ENCODE measurements around the gene CRYBA4. TPM values are rescaled to one million over a fixed set of nuclear protein-coding genes. Genes with fewer than 3 reads are reported as not detected.

Gene CRYBA4
- total and polyA plus RNA-seq, 5 experiments from 2014 or later = 0.43 TPM; not detected in 4

DNA sequence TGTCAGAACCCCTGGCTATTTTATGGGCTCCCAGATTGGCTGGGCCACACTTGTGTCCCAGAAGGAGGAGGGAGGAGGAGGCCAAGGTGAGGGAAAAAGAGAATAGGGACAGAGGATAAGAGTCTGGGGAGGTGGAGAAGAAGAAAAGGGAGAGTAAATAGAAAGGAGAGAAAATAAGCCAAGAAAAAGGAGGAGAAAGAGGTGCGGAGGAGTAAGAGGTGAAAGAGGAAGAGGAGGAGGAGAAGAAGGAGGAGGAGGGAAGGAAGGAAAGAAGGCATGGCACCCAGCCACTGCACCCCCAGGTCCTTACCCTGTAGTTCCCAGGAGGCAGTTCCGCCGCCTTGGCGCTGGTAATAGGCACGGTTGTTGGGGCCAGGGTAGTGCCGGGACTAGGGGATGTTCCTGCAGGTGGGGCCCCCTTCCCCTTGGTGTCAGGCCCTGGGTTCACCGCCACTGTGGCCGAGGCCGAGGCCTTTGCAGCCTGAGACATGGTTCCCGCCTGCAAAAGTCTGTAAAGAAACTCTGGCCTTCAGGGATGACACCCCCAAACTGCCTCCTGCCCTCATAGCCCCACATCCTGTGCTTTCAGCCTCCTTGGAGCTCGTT is 5.8 kb upstream of the CRYBA4 start:
- Mint-ChIP-seq H3K4me3 (peak overlapping the region in 1 of 10 donors; percentile 10), H3K27ac (peak overlapping the region in 3 of 10 donors; percentile 41 to 77 (median 50)), H3K27me3 (no peaks in the 10 kb centered on the region), H3K4me1 (peaks cover 21 to 44% (median 25%) of the 10 kb centered on the region in 4 donors), H3K36me3 (no peaks in the 10 kb centered on the region), H3K9me3 (no peaks in the 10 kb centered on the region)
- ATAC-seq (no peak), DNase-seq (no peak)
- POLR2A ChIA-PET = interaction anchor here (1.0 kb wide), 1 partner anchor 15 kb away, joined by 3 read pairs; no protein-coding TSS in a partner anchor

DNA sequence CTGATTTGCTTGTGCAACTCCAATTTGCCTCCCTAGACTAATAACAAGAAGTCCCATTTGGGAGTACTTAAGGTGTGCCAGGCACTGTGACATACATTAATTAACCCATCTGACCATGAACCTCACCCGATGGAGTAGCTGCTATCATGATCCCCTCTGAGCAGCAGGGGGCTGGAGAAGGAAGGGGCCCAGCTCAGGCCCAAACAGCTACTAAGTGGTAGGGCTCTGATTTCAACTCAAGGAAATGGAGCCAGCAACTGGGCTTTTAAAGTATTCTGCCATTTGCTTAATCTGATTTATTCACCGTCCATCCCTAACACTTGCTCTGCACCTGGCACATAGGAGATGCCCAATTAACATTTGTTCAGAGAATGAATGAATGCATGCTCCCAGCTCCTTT is 5.1 kb upstream of the CRYBA4 start:
- DNase-seq = no peak
- POLR2A ChIA-PET = interaction anchor here (0.5 to 1.0 kb wide), 3 partner anchors 15 to 22 kb away, joined by 3 read pairs; no protein-coding TSS in a partner anchor

DNA sequence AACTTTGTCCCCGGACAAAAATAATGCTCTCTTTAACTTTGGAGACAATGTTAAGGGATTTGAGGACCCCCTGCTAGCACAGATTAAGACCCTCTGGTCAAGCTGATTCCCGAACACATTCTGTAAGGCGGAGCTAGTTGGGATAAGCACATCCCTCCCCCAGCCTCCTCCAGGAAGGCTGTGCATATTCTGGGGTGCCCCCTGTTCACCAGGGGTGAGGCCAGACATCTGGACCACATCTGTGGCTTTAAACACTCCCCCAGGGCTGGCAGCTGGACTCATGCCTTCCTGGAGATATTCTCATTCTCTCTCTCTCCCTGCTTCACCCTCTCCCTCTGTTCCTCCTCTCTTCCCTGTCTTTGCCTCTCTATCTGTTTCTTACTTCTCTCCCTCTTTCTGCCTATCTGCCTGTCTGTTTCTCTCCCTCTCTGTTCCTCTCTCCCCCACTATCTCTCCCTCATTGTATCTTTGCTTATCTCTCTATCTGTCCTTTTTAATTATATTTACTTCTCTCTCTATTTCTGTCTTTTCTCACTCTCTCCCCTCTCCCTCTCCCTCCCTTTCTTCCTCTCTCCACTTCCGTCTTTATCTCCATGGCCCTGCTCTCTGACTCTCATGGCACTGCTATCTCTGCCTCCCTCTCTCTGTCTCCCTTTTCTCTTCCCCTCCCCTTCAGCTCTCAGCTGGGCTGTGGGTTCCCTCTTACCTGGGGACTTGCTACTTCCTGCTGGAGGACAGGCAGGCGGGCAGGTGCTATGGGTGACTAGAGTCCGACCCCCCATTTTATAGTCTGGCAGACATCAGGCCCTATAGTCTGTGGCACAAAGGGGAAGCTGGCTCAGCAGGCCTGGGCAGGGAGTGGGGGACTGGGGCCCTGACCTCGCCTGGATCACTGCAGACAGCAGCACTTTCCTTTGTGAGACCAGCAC is 4.2 kb upstream of the CRYBA4 start, which contains the start of gene CRYBB1:
TSS of gene CRYBB1 (minus strand) at position 757 of the 929 bp plus-strand sequence. CDS start 1,708 bp downstream, outside the sequence.
- H3K9me3 Mint-ChIP-seq = no peaks in the 10 kb centered on the region
- DNase-seq = no peak
- POLR2A ChIA-PET = interaction anchor here (0.5 to 0.8 kb wide), 2 partner anchors 20 to 22 kb away, joined by 3 read pairs; no protein-coding TSS in a partner anchor
- peaks cover 21 to 44% (median 24%) of the 10 kb centered on the region in 4 donors for H3K4me1 Mint-ChIP-seq
- ATAC-seq = peak in 1 of 2 donors; percentile 57
- H3K27me3 Mint-ChIP-seq = no peaks in the 10 kb centered on the region
- peak within 1 kb of the TSS in 1 of 10 donors; percentile 23 for H3K4me3 Mint-ChIP-seq
- H3K36me3 Mint-ChIP-seq = no peaks in the 10 kb centered on the region
- peak within 1 kb of the TSS in 8 of 10 donors; percentile 14 to 87 (median 68) for H3K27ac Mint-ChIP-seq

More for the DNA sequence above, 5.1 kb upstream of the CRYBA4 start:
- Mint-ChIP-seq H3K4me1 (peaks cover 21 to 44% (median 25%) of the 10 kb centered on the region in 4 donors), H3K27me3 (no peaks in the 10 kb centered on the region), H3K4me3 (peak overlapping the region in 1 of 10 donors; percentile 24), H3K9me3 (no peaks in the 10 kb centered on the region), H3K36me3 (no peaks in the 10 kb centered on the region), H3K27ac (peak overlapping the region in 4 of 10 donors; percentile 25 to 79 (median 64))
- ATAC-seq = no peak

DNA sequence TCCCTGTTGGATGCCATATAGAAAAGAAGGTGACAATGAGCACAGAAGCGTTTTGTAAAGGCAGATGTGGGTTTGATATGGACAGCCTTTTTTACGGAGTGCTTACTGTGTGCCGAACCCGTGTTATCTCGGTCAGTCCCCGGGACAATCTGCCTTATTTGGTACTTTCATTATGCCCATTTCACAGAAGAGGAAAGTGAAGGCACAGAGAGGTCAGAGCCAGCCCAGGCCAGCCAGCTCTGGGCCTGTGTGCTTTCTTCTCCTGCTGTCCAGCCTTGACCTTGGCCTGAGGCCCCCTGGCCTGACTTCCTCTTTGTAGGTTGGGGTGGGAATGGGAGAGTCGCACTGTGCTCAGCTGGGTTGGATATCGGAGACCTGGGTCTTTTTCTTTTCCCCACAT is 3.3 kb upstream of the CRYBA4 start:
- POLR2A ChIA-PET = no interaction called here
- H3K9me3 Mint-ChIP-seq = no peaks in the 10 kb centered on the region

DNA sequence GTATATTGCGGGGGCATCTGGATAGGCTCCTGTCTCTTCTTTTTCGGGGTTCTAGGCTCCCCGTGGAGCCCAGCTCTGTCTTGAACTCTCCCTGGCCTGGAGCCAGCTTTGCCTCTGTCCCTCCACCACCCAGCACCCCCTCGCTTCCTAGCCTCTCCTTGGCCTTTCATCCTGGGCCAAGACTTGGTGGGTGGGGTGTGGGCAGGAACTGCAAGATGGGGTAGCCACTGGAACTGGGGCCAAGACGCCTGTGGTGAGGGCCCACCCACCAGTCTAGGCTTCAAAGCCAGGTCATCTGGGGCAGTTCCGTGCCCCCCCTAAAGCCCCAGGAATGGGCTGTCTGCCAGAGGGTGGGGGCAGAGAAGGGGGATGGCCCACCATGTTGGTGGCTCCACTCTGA is 2.3 kb upstream of the CRYBA4 start:
- H3K36me3 Mint-ChIP-seq = no peaks in the 10 kb centered on the region
- H3K9me3 Mint-ChIP-seq = peaks cover 0 to 10% (median 0%) of the 10 kb centered on the region in 9 donors
- no peak overlapping the region for H3K27ac Mint-ChIP-seq
- POLR2A ChIA-PET = no interaction called here
- H3K27me3 Mint-ChIP-seq = no peaks in the 10 kb centered on the region
- ATAC-seq (no peak), DNase-seq (no peak)
- no peak overlapping the region for H3K4me3 Mint-ChIP-seq
- H3K4me1 Mint-ChIP-seq = peaks cover 17 to 39% (median 23%) of the 10 kb centered on the region in 4 donors

More for the DNA sequence above, 3.3 kb upstream of the CRYBA4 start:
- H3K36me3 Mint-ChIP-seq = no peaks in the 10 kb centered on the region
- H3K27me3 Mint-ChIP-seq = no peaks in the 10 kb centered on the region
- peaks cover 17 to 44% (median 24%) of the 10 kb centered on the region in 4 donors for H3K4me1 Mint-ChIP-seq
- no peak overlapping the region for H3K4me3 Mint-ChIP-seq
- ATAC-seq (no peak), DNase-seq (no peak)
- H3K27ac Mint-ChIP-seq = no peak overlapping the region

DNA sequence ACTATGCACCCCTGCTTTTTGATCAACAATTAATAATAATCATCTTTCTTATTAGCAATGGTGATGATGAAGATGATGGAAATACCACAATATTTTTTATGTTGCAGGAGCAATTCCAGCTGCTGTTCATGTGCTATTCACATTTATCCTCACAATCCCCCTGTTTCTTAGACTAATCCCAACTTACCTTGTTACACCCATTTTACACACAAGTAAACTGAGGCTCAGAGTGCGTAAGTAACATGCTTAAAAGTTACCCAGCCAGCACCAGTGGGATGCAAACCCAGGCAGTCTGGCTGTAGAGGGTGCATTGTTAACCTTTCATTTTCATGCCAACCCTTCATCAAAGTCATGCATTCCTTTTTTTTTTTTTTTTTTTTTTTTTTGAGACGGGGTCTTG is 1.6 kb upstream of the CRYBA4 start:
- Mint-ChIP-seq H3K4me3 (no peak overlapping the region), H3K4me1 (peaks cover 15 to 36% (median 21%) of the 10 kb centered on the region in 4 donors), H3K36me3 (no peaks in the 10 kb centered on the region), H3K9me3 (peaks cover 0 to 10% (median 0%) of the 10 kb centered on the region in 9 donors), H3K27ac (no peak overlapping the region), H3K27me3 (no peaks in the 10 kb centered on the region)
- DNase-seq = no peak
- no peak for ATAC-seq
- POLR2A ChIA-PET = interaction anchor here (0.8 kb wide), 1 partner anchor 25 kb away, joined by 3 read pairs; no protein-coding TSS in a partner anchor

DNA sequence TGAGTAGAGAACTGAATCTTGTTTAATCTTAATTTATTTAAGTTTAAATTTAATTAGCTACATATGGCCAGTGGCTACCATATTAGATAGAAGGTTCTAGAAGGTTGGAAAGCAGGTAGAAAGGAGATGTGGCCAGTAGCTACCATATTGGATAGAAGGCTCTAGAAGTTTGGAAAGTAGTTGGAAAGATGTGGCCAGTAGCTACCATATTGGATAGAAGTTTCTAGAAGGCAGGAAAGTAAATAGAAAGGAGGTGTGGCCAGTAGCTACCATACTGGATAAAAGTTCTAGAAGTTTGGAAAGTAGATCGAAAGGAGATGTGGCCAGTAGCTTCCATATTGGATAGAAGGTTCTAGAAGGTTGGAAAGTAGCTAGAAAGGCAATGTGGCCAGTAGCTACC is 2.2 kb downstream of the CRYBA4 start:
- ATAC-seq = no peak
- POLR2A ChIA-PET = interaction anchor here (1.1 kb wide), 1 partner anchor 33 kb away, joined by 4 read pairs; no protein-coding TSS in a partner anchor
- no peaks in the 10 kb centered on the region for H3K27me3 Mint-ChIP-seq

DNA sequence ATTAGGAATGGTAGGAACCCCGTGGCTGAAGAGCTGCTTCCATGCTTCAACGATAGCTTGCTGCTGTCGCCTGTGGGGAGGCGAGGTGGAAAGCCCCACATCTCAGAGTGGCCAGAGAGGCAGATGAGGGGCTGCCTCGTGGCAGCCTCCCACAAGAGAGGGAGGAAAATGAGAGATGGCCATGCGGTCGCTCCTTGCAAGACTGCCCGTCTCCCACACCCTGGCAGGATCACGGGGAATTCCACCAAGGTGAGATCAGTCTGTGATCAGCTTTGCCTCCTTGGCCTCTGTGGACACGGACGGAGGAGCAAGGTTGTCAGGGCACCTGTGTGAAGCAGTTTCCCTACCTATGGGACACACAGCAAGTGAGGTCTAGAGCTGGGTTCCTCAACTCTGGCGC is 3.0 kb downstream of the CRYBA4 start:
- H3K9me3 Mint-ChIP-seq = peaks cover 0 to 10% (median 0%) of the 10 kb centered on the region in 9 donors
- H3K4me3 Mint-ChIP-seq = no peak overlapping the region
- POLR2A ChIA-PET = interaction anchor here (1.1 kb wide), 1 partner anchor 34 kb away, joined by 4 read pairs; no protein-coding TSS in a partner anchor
- ATAC-seq (no peak), DNase-seq (no peak)
- H3K36me3 Mint-ChIP-seq = no peaks in the 10 kb centered on the region
- H3K4me1 Mint-ChIP-seq = peaks cover 1 to 19% (median 12%) of the 10 kb centered on the region in 4 donors
- peak overlapping the region in 1 of 10 donors; percentile 6 for H3K27ac Mint-ChIP-seq
- H3K27me3 Mint-ChIP-seq = no peaks in the 10 kb centered on the region

More for the DNA sequence above, 2.2 kb downstream of the CRYBA4 start:
- no peaks in the 10 kb centered on the region for H3K36me3 Mint-ChIP-seq
- H3K4me1 Mint-ChIP-seq = peaks cover 1 to 19% (median 13%) of the 10 kb centered on the region in 4 donors
- no peak overlapping the region for H3K4me3 Mint-ChIP-seq
- H3K27ac Mint-ChIP-seq = peak overlapping the region in 2 of 10 donors; percentile 5 to 40
- DNase-seq = no peak
- H3K9me3 Mint-ChIP-seq = peaks cover 0 to 10% (median 0%) of the 10 kb centered on the region in 9 donors

DNA sequence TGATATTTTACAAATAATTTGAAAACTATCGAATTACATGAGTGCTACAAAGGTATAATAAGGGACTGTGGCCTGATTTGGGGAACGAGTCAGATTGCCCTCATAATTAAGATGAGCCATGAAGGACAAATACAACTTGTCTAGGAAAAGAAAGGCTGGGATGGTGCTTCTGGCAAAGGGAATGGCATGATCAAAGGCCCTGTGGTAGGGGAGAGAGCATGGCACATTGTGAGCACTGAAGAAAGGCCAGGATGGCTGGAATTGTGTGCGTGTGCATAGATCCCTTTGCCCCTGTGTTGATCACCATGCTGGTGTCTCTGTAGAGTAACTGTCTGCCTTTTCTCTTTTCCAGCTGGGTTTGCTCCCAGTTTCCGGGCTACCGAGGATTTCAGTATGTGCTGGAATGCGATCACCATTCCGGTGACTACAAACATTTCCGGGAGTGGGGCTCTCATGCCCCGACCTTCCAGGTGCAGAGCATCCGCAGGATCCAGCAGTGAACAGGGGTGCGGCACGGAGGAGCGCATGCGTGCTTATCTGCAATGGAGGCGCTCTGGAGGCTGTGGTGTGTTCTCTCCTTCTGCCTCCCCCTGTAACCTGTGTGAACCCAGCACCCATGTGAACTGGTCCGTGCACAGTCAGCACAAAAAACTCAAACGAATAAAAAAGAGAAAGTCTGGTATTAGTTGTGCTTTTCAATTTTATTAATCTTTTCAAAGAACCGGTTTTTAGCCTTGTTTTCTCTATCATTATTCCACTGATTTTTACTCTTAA is 8.4 kb downstream of the CRYBA4 start:
- POLR2A ChIA-PET = no interaction called here
- peaks cover 9 to 34% (median 18%) of the 10 kb centered on the region in 4 donors for H3K4me1 Mint-ChIP-seq
- DNase-seq (no peak), ATAC-seq (no peak)
- H3K9me3 Mint-ChIP-seq = no peaks in the 10 kb centered on the region
- H3K4me3 Mint-ChIP-seq = no peak overlapping the region
- H3K27me3 Mint-ChIP-seq = no peaks in the 10 kb centered on the region
- H3K27ac Mint-ChIP-seq = no peak overlapping the region
- no peaks in the 10 kb centered on the region for H3K36me3 Mint-ChIP-seq

DNA sequence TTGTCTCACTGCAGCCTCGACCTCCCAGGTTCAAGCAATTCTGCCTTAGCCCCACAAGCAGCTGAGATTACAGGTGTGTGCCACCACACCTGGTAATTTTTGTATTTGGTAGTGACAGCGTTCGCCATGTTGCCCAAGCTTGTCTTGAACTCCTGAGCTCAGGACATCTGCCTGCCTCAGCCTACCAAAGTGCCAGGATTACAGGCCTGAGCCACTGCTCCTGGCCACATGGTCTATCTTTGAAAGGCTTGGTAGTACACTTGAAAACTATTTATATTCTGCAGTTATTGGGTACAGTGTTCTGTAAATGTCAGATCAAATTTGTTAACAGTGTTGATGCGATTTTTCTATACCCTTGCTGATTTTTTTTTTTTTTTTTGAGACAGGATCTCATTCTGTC is 9.5 kb downstream of the CRYBA4 start:
- Mint-ChIP-seq H3K27me3 (no peaks in the 10 kb centered on the region), H3K27ac (no peak overlapping the region), H3K4me1 (peaks cover 9 to 34% (median 18%) of the 10 kb centered on the region in 4 donors), H3K9me3 (no peaks in the 10 kb centered on the region), H3K4me3 (no peak overlapping the region), H3K36me3 (no peaks in the 10 kb centered on the region)
- DNase-seq (no peak), ATAC-seq (no peak)
- POLR2A ChIA-PET = interaction anchor here (1.1 kb wide), 1 partner anchor 15 kb away, joined by 3 read pairs; no protein-coding TSS in a partner anchor

DNA sequence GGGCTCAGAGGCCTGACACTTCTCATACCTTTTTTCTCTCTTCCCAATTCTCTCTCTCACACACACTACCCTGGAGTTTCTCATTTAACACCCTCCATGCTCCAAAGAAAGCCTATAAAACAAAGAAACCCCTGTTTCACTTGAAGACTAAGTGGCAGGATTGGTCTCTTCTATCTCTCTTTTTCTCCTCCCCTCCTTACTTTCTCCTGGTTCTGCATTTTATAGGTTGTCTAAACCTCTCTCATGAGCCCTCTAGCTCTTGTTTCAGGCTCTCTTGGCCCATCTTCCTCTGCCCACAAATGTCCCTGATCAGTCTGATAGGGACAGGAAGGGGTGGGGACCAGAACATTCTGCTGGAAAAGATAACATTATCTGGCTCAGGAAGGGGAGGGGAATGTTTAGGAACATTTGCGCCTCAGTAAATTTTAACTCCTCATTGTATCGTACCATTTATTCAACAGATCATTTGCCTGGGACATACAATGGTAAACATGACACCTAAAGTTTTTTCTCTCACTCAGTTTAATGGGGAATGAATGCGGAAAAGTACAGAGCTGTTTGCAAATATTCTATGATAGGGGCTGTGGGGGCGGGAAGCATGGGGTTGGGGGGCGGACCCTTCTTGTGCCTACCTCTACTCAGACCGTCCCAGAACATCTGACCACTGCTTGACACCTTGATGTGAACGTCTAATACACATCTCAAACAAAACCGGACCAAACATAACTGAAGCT is 10.8 kb downstream of the CRYBA4 start:
- Mint-ChIP-seq H3K4me3 (no peak overlapping the region), H3K27ac (peak overlapping the region in 2 of 10 donors; percentile 14 to 16), H3K4me1 (peaks cover 8 to 28% (median 10%) of the 10 kb centered on the region in 4 donors), H3K27me3 (no peaks in the 10 kb centered on the region), H3K36me3 (no peaks in the 10 kb centered on the region), H3K9me3 (no peaks in the 10 kb centered on the region)
- DNase-seq (no peak), ATAC-seq (no peak)
- POLR2A ChIA-PET = interaction anchor here (0.5 to 1.7 kb wide), 2 partner anchors 9 to 10 kb away, joined by 4 read pairs; no protein-coding TSS in a partner anchor

Measured in naive thymus-derived CD8-positive, alpha-beta T cell (primary cell).